Stimulated activated CD8-positive, alpha-beta memory T cell treated with anti-CD3 and anti-CD28 coated beads, Interleukin-7, amount 100 ng/mL, for 1 hour (primary cell): Measurements from ENCODE around the gene HRH2.
"Not testable (repeated sequence)": the region's sequence is repeated elsewhere in the genome, so short reads cannot be mapped to it uniquely, and the experiment has no call there.

Experiments
- DNase-seq, 2 donors: peaks; one replicate each; pipeline ENCODE4 v3.0.0-alpha.2; 2020; ENCODE audit warnings: low read depth in 2 of 2

The HRH2 gene

GRCh38 chr5:175657593-175658271 lies at the start of gene HRH2:
TSS of gene HRH2 (plus strand) at chr5:175658071. CDS start at chr5:175683234, 25,163 bp downstream.
- DNase-seq = no peak

- DNase-seq = no peak
Observed at GRCh38 chr5:175609526-175609925, 48.3 kb upstream of the HRH2 start.

GRCh38 chr5:175610381-175610780 lies 47.5 kb upstream of the HRH2 start:
- no peak for DNase-seq

- DNase-seq = no peak
Observed at GRCh38 chr5:175610898-175611297, 47.0 kb upstream of the HRH2 start.

- DNase-seq = no peak
Observed at GRCh38 chr5:175614223-175614815, 43.6 kb upstream of the HRH2 start.

- no peak for DNase-seq
Observed at GRCh38 chr5:175614861-175615260, 43.0 kb upstream of the HRH2 start.

- no peak for DNase-seq
Observed at GRCh38 chr5:175616083-175616482, 41.8 kb upstream of the HRH2 start.

- DNase-seq = not testable (repeated sequence)
Observed at GRCh38 chr5:175616527-175616926, 41.3 kb upstream of the HRH2 start.

GRCh38 chr5:175617447-175617846 lies 40.4 kb upstream of the HRH2 start:
- DNase-seq = no peak

- DNase-seq = no peak
Observed at GRCh38 chr5:175620527-175620926, 37.3 kb upstream of the HRH2 start.

- no peak for DNase-seq
Observed at GRCh38 chr5:175621971-175622370, 35.9 kb upstream of the HRH2 start.

- DNase-seq = no peak
Observed at GRCh38 chr5:175623088-175623487, 34.8 kb upstream of the HRH2 start.

- DNase-seq = no peak
Observed at GRCh38 chr5:175624316-175624715, 33.6 kb upstream of the HRH2 start.

- no peak for DNase-seq
Observed at GRCh38 chr5:175627005-175627404, 30.9 kb upstream of the HRH2 start.

GRCh38 chr5:175627739-175628138 lies 30.1 kb upstream of the HRH2 start:
- no peak for DNase-seq

GRCh38 chr5:175628668-175629067 lies 29.2 kb upstream of the HRH2 start:
- DNase-seq = no peak

- DNase-seq = no peak
Observed at GRCh38 chr5:175629261-175629660, 28.6 kb upstream of the HRH2 start.

GRCh38 chr5:175629793-175630192 lies 28.1 kb upstream of the HRH2 start:
- DNase-seq = no peak

GRCh38 chr5:175635854-175636584 lies 21.9 kb upstream of the HRH2 start:
- no peak for DNase-seq

- no peak for DNase-seq
Observed at GRCh38 chr5:175638305-175638704, 19.6 kb upstream of the HRH2 start.

GRCh38 chr5:175640106-175640775 lies 17.6 kb upstream of the HRH2 start:
- no peak for DNase-seq

- no peak for DNase-seq
Observed at GRCh38 chr5:175642998-175643397, 14.9 kb upstream of the HRH2 start.
